B cell (primary cell): Measurements from ENCODE around the gene STK17A. TPM values are rescaled to one million over a fixed set of nuclear protein-coding genes. Genes with fewer than 3 reads are reported as not detected.
"Not testable (repeated sequence)": the region's sequence is repeated elsewhere in the genome, so short reads cannot be mapped to it uniquely, and the experiment has no call there.

Experiments
- ATAC-seq: fragments of 200-7000 bp; cut with Tn5 transposase; one replicate; pipeline ENCODE4 v1.10.0; 2021; ENCODE audit warnings: low read depth, mild to moderate bottlenecking, moderate number of reproducible peaks, moderate library complexity
- CTCF ChIA-PET: fragments of 350-600 bp; sonication (Branson Sonifier 250); formaldehyde crosslinking; loops from one replicate; lab custom pipeline; 2021; ENCODE audit warnings: antibody characterized with exemption, inconsistent platforms; lab: Charles Lee
- POLR2A ChIA-PET: fragments of 350-600 bp; sonication (Branson Sonifier 250); formaldehyde crosslinking; loops from one replicate; lab custom pipeline; 2021; ENCODE audit warnings: antibody characterized with exemption; lab: Charles Lee
- DNase-seq: peaks from one replicate; pipeline ENCODE4 v3.0.0; 2013
- H2AFZ ChIP-seq: 2 replicates; pipeline ENCODE4 v1.6.1; 2012; ENCODE audit warnings: mild to moderate bottlenecking, low read depth, low read length; ENCODE audit not compliant: insufficient read depth, poor library complexity, severe bottlenecking
- H3K27ac ChIP-seq, 2 donors: 1 replicate in 1 of 2; 2 replicates in 1 of 2; pipeline ENCODE4 v1.5.1; 2012 to 2013; ENCODE audit warnings: low read length in 2 of 2, mild to moderate bottlenecking in 2 of 2, moderate library complexity in 1 of 2
- H3K27me3 ChIP-seq, 4 experiments: fragments of 200-600 bp in 1 of 4; sonication (generic) in 1 of 4; replicated peaks in 1 of 4; 1 replicate in 2 of 4; 2 replicates in 2 of 4; pipeline versions ENCODE4 v1.6.1 to v1.7.0; 2013 to 2016; ENCODE audit warnings: low read length in 3 of 4, mild to moderate bottlenecking in 2 of 4, mixed read lengths in 1 of 4, moderate library complexity in 1 of 4; ENCODE audit not compliant: insufficient read depth in 4 of 4, control insufficient read depth in 3 of 4; ENCODE audit errors: control extremely low read depth in 1 of 4
- H3K36me3 ChIP-seq, 2 experiments: replicated peaks in 1 of 2; 1 replicate in 1 of 2; 2 replicates in 1 of 2; pipeline versions ENCODE4 v1.6.1 to v1.7.1; 2013; ENCODE audit warnings: low read length in 1 of 2; ENCODE audit not compliant: insufficient read depth in 2 of 2, control insufficient read depth in 1 of 2; ENCODE audit errors: control extremely low read depth in 1 of 2, extremely low read depth in 1 of 2
- H3K4me1 ChIP-seq, 2 donors: fragments of 200-600 bp in 1 of 2; sonication (generic) in 1 of 2; 1 replicate in 1 of 2; 2 replicates in 1 of 2; pipeline versions ENCODE4 v1.5.1 to v1.6.1; 2013 to 2017; ENCODE audit warnings: low read length in 2 of 2; ENCODE audit not compliant: control insufficient read depth in 2 of 2, insufficient read depth in 2 of 2
- H3K4me2 ChIP-seq: replicated peaks from 2 replicates; pipeline ENCODE3; 2012; ENCODE audit warnings: mild to moderate bottlenecking, low read depth, low read length; ENCODE audit not compliant: poor library complexity, severe bottlenecking
- H3K4me3 ChIP-seq, 5 experiments: fragments of 200-600 bp in 1 of 5; sonication (generic) in 1 of 5; 1 replicate in 3 of 5; 2 replicates in 2 of 5; pipeline versions ENCODE4 v1.5.1 to v1.7.0; 2011 to 2016; ENCODE audit warnings: low read length in 4 of 5, mild to moderate bottlenecking in 4 of 5, low read depth in 2 of 5, control low read depth in 1 of 5, moderate library complexity in 1 of 5; ENCODE audit not compliant: insufficient read depth in 1 of 5; ENCODE audit errors: control extremely low read depth in 1 of 5, extremely low read depth in 1 of 5
- H3K79me2 ChIP-seq: fragments of 200-600 bp; sonication (generic); one replicate; pipeline ENCODE4 v1.6.0; 2016; ENCODE audit warnings: low read length; ENCODE audit not compliant: control insufficient read depth, insufficient read depth
- H3K9ac ChIP-seq: fragments of 200-600 bp; sonication (generic); 2 replicates; pipeline ENCODE4 v1.6.1; 2017; ENCODE audit warnings: mild to moderate bottlenecking, low read length, moderate library complexity
- H3K9me3 ChIP-seq, 3 donors: one replicate each; pipeline versions ENCODE4 v1.6.1 to v1.7.1; 2013; ENCODE audit warnings: low read length in 2 of 3; ENCODE audit not compliant: control insufficient read depth in 2 of 3, insufficient read depth in 1 of 3; ENCODE audit errors: control extremely low read depth in 1 of 3
- H4K20me1 ChIP-seq: 2 replicates; pipeline ENCODE4 v1.6.0; 2012; ENCODE audit warnings: mild to moderate bottlenecking, low read length; ENCODE audit not compliant: insufficient read depth, control insufficient read depth, poor library complexity, severe bottlenecking
- H3K27ac Mint-ChIP-seq: one replicate; pipeline ENCODE4 v1.8.0; 2021; ENCODE audit warnings: mixed read lengths
- H3K27me3 Mint-ChIP-seq: one replicate; pipeline ENCODE4 v1.8.0; 2021; ENCODE audit warnings: mixed read lengths
- H3K4me1 Mint-ChIP-seq: one replicate; pipeline ENCODE4 v1.8.0; 2021; ENCODE audit warnings: mixed read lengths
- H3K4me3 Mint-ChIP-seq: one replicate; pipeline ENCODE4 v1.8.0; 2021; ENCODE audit warnings: mixed read lengths
- H3K9me3 Mint-ChIP-seq: one replicate; pipeline ENCODE4 v1.8.0; 2022; ENCODE audit warnings: mixed read lengths; ENCODE audit not compliant: insufficient read depth
- EZH2 ChIP-seq: IDR thresholded peaks from 2 replicates; pipeline ENCODE4 v1.6.1; 2012; ENCODE audit warnings: borderline replicate concordance, low read depth, mild to moderate bottlenecking, moderate library complexity, low read length; ENCODE audit not compliant: insufficient read depth, poor library complexity, severe bottlenecking
- WGBS: methylation state at CpG from one replicate; pipeline ENCODE4 v1.1.5; 2013; ENCODE audit warnings: missing lambda C conversion rate; ENCODE audit not compliant: insufficient coverage; 5-methylcytosine and 5-hydroxymethylcytosine counted together
- intact Hi-C: fragments of 100-400 bp; cut with micrococcal nuclease; formaldehyde crosslinking; loops from one replicate; pipeline ENCODE4 v1.10.0; 2022
- polyA plus RNA-seq: library from polyadenylated mRNA; depleted of rRNA; stranded (reverse); fragments of >200 nt; gene quantifications from 2 replicates; pipeline ENCODE4 v1.2.3, GENCODE V29; 2012
- total RNA-seq, 2 donors: library from RNA; stranded (reverse); fragments of 120-200 nt in 1 of 2; gene quantifications; 1 replicate in 1 of 2; 2 replicates in 1 of 2; pipeline versions ENCODE4 v1.2.3 to v1.2.4, GENCODE V29; 2013 to 2022
- TF ChIP-seq, protein P1 (sequence below): fragments of 200-600 bp; IDR thresholded peaks from one replicate; pipeline ENCODE4 v1.8.0; 2022; ENCODE audit warnings: antibody characterized with exemption, mild to moderate bottlenecking

STK17A gene
- total and polyA plus RNA-seq, 2 donors (not counting 1 experiment from before 2014, with no cell fraction given), result 72.8 to 111 TPM

DNA sequence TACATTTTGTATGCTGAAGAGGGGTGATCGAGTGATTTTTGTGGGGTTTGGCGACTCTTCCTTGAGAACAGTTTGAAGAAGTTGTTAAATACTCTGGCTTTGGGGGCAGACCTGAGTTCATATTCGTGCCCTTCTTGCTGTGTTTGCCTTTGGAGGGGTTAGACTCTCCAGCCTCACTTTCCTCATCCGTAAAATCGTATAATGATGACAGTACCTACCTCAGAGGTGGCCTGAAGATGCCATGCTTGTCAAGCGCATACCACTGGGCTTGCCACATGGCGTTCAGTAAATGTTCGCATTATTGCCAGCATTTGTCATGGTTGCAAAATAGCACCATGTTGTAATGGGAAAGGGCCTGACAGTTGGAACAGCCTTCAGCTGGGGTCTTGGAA lies 1.3 kb downstream of the STK17A start:
- H3K9ac ChIP-seq, result peak overlapping the region; percentile 78
- H4K20me1 ChIP-seq, result peaks cover 26% of the 10 kb centered on the region
- no peaks in the 10 kb centered on the region for H3K9me3 Mint-ChIP-seq
- WGBS, result 0% methylated on average over 2 of the region's 8 CpGs
- peak overlapping the region; percentile 89 to 98 (median 91) for H3K4me3 ChIP-seq
- TF ChIP-seq, protein P1, sequence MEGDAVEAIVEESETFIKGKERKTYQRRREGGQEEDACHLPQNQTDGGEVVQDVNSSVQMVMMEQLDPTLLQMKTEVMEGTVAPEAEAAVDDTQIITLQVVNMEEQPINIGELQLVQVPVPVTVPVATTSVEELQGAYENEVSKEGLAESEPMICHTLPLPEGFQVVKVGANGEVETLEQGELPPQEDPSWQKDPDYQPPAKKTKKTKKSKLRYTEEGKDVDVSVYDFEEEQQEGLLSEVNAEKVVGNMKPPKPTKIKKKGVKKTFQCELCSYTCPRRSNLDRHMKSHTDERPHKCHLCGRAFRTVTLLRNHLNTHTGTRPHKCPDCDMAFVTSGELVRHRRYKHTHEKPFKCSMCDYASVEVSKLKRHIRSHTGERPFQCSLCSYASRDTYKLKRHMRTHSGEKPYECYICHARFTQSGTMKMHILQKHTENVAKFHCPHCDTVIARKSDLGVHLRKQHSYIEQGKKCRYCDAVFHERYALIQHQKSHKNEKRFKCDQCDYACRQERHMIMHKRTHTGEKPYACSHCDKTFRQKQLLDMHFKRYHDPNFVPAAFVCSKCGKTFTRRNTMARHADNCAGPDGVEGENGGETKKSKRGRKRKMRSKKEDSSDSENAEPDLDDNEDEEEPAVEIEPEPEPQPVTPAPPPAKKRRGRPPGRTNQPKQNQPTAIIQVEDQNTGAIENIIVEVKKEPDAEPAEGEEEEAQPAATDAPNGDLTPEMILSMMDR, result peak; percentile 3
- TF ChIP-seq EZH2, result no peak
- no peaks in the 10 kb centered on the region for H3K27me3 Mint-ChIP-seq
- peaks cover 28 to 37% of the 10 kb centered on the region in 2 donors for H3K4me1 ChIP-seq
- POLR2A ChIA-PET, result interaction anchor here (2.2 to 3.6 kb wide), 2 partner anchors 65 to 116 kb away, joined by 13 to 68 read pairs; no protein-coding TSS in a partner anchor
- CTCF ChIA-PET, result interaction anchor here (0.9 to 13.1 kb wide), 10 partner anchors 16 to 652 kb away, joined by 3 to 721 read pairs (median 3); partner anchors contain the start of genes COA1, MRPL32 and PSMA2
- no peaks in the 10 kb centered on the region for H3K9me3 ChIP-seq
- H3K4me2 ChIP-seq, result peak overlapping the region; percentile 82
- H3K4me1 Mint-ChIP-seq, result peaks cover 47% of the 10 kb centered on the region
- no peak for ATAC-seq
- peaks cover 0 to 2% (median 0%) of the 10 kb centered on the region in 4 experiments for H3K27me3 ChIP-seq
- peak overlapping the region; percentile 86 to 94 for H3K27ac ChIP-seq
- peak overlapping the region; percentile 98 for H3K27ac Mint-ChIP-seq
- DNase-seq, result no peak
- no peak overlapping the region for H2AFZ ChIP-seq
- H3K79me2 ChIP-seq, result peaks cover 68% of the 10 kb centered on the region
- H3K4me3 Mint-ChIP-seq, result peak overlapping the region; percentile 98
- intact Hi-C loops, result no loop called here
- H3K36me3 ChIP-seq, result peaks cover 1 to 3% of the 10 kb centered on the region in 2 experiments

DNA sequence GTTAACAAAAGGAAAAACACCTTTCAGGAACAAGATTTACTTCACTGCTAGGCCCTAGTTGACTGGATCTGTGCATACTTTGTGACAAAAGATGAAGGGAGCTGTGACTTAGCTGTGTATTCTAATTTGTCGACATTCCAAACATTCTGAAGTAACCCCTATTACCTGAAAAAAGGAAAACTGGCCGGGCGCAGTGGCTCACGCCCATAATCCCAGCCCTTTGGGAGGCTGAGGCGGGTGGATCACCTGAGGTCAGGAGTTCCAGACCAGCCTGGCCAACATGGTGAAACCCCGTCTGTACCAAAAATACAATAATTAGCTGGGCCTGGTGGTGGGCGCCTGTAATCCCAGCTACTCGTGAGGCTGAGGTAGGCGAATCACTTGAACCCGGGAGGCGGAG lies 1.8 kb downstream of the STK17A start:
- Mint-ChIP-seq H3K27ac (peak overlapping the region; percentile 98), H3K4me1 (peaks cover 51% of the 10 kb centered on the region), H3K4me3 (peak overlapping the region; percentile 98)
- Histone ChIP-seq H3K4me2 (peak overlapping the region; percentile 82), H3K4me1 (peaks cover 33 to 41% of the 10 kb centered on the region in 2 donors), H3K4me3 (peak overlapping the region; percentile 89 to 98 (median 91)), H3K27ac (peak overlapping the region; percentile 86 to 94), H4K20me1 (peaks cover 30% of the 10 kb centered on the region), H3K9ac (peak overlapping the region; percentile 78), H3K79me2 (peaks cover 74% of the 10 kb centered on the region)
- H2AFZ ChIP-seq, H3K27me3 Mint-ChIP-seq, H3K27me3 ChIP-seq, DNase-seq, H3K9me3 Mint-ChIP-seq, ATAC-seq, H3K9me3 ChIP-seq, H3K36me3 ChIP-seq: not testable (repeated sequence)
- CTCF ChIA-PET, result interaction anchor here (0.9 to 13.1 kb wide), 11 partner anchors 15 to 653 kb away, joined by 3 to 721 read pairs (median 3); partner anchors contain the start of genes COA1, MRPL32 and PSMA2
- WGBS, result 62% methylated on average over 3 of the region's 11 CpGs
- intact Hi-C loops, result loop anchor here (5.0 kb wide), 1 partner anchor 343 kb away; the partner anchor contains the start of gene UBE2D4
- POLR2A ChIA-PET, result interaction anchor here (1.0 to 3.6 kb wide), 3 partner anchors 64 to 1054 kb away, joined by 5 to 68 read pairs (median 13); no protein-coding TSS in a partner anchor
